ENCODE measurements around the gene USB1. TPM values are rescaled to one million over a fixed set of nuclear protein-coding genes. Genes with fewer than 3 reads are reported as not detected.

USB1 gene
- total and polyA plus RNA-seq, 4 donors, result 8.9 to 40.7 (median 28.3) TPM

- Histone ChIP-seq H3K27me3 (ENCODE audit: control insufficient read depth in 4 of 4, insufficient read depth in 4 of 4, low read length in 3 of 4) (no peaks in the 10 kb centered on the region), H3K4me3 (ENCODE audit: low read depth in 1 of 3, low read length in 3 of 3) (no peak overlapping the region), H3K4me1 (ENCODE audit: control insufficient read depth in 4 of 4, insufficient read depth in 4 of 4, low read length in 3 of 4) (peaks cover 13 to 28% (median 21%) of the 10 kb centered on the region in 4 donors), H3K9ac (ENCODE audit: low read depth in 1 of 2, low read length in 2 of 2) (no peak overlapping the region), H3K36me3 (ENCODE audit: control insufficient read depth in 4 of 4, insufficient read depth in 3 of 4, low read depth in 1 of 4, low read length in 3 of 4) (peaks cover 13 to 42% (median 32%) of the 10 kb centered on the region in 4 donors), H3K9me3 (ENCODE audit: control insufficient read depth in 4 of 4, low read length in 3 of 4) (no peaks in the 10 kb centered on the region), H3K27ac (ENCODE audit: low read depth in 1 of 2, low read length in 2 of 2) (no peak overlapping the region)
- DNase-seq (ENCODE audit: low spot score), result no peak
- TF ChIP-seq RAD21 (IDR thresholded peaks at IDR 0.05) (no peak), FOXA2 (IDR thresholded peaks at IDR 0.05) (no peak)
- WGBS, result 96% methylated on average over 16 of the region's 16 CpGs
Observed at GRCh38 chr16:58037365-58038057, 36.3 kb downstream of the USB1 start.

GRCh38 chr16:58038219-58038641 lies 37.0 kb downstream of the USB1 start:
- H3K36me3 ChIP-seq (ENCODE audit: control insufficient read depth in 4 of 4, insufficient read depth in 3 of 4, low read depth in 1 of 4, low read length in 3 of 4), result peaks cover 14 to 49% (median 33%) of the 10 kb centered on the region in 4 donors
- 96% methylated on average over 20 of the region's 20 CpGs for WGBS
- peaks cover 9 to 23% (median 15%) of the 10 kb centered on the region in 4 donors for H3K4me1 ChIP-seq (ENCODE audit: control insufficient read depth in 4 of 4, insufficient read depth in 4 of 4, low read length in 3 of 4)
- no peak overlapping the region for H3K27ac ChIP-seq (ENCODE audit: low read depth in 1 of 2, low read length in 2 of 2)
- H3K27me3 ChIP-seq (ENCODE audit: control insufficient read depth in 4 of 4, insufficient read depth in 4 of 4, low read length in 3 of 4), result no peaks in the 10 kb centered on the region
- no peak for TF ChIP-seq GABPA (IDR thresholded peaks at IDR 0.05 in 1 of 2, conservative IDR thresholded peaks at IDR 0.05 in 1 of 2)
- H3K9ac ChIP-seq (ENCODE audit: low read depth in 1 of 2, low read length in 2 of 2), result no peak overlapping the region
- no peak for DNase-seq (ENCODE audit: low spot score)
- no peaks in the 10 kb centered on the region for H3K9me3 ChIP-seq (ENCODE audit: control insufficient read depth in 4 of 4, low read length in 3 of 4)
- no peak overlapping the region for H3K4me3 ChIP-seq (ENCODE audit: low read depth in 1 of 3, low read length in 3 of 3)

- Histone ChIP-seq H3K27me3 (ENCODE audit: control insufficient read depth in 4 of 4, insufficient read depth in 4 of 4, low read length in 3 of 4) (no peaks in the 10 kb centered on the region), H3K27ac (ENCODE audit: low read depth in 1 of 2, low read length in 2 of 2) (no peak overlapping the region), H3K4me3 (ENCODE audit: low read depth in 1 of 3, low read length in 3 of 3) (no peak overlapping the region), H3K36me3 (ENCODE audit: control insufficient read depth in 4 of 4, insufficient read depth in 3 of 4, low read depth in 1 of 4, low read length in 3 of 4) (peaks cover 15 to 62% (median 38%) of the 10 kb centered on the region in 4 donors), H3K9me3 (ENCODE audit: control insufficient read depth in 4 of 4, low read length in 3 of 4) (no peaks in the 10 kb centered on the region), H3K4me1 (ENCODE audit: control insufficient read depth in 4 of 4, insufficient read depth in 4 of 4, low read length in 3 of 4) (peaks cover 0 to 15% (median 8%) of the 10 kb centered on the region in 4 donors), H3K9ac (ENCODE audit: low read depth in 1 of 2, low read length in 2 of 2) (no peak overlapping the region)
- no peak for DNase-seq (ENCODE audit: low spot score)
- TF ChIP-seq, protein P1, sequence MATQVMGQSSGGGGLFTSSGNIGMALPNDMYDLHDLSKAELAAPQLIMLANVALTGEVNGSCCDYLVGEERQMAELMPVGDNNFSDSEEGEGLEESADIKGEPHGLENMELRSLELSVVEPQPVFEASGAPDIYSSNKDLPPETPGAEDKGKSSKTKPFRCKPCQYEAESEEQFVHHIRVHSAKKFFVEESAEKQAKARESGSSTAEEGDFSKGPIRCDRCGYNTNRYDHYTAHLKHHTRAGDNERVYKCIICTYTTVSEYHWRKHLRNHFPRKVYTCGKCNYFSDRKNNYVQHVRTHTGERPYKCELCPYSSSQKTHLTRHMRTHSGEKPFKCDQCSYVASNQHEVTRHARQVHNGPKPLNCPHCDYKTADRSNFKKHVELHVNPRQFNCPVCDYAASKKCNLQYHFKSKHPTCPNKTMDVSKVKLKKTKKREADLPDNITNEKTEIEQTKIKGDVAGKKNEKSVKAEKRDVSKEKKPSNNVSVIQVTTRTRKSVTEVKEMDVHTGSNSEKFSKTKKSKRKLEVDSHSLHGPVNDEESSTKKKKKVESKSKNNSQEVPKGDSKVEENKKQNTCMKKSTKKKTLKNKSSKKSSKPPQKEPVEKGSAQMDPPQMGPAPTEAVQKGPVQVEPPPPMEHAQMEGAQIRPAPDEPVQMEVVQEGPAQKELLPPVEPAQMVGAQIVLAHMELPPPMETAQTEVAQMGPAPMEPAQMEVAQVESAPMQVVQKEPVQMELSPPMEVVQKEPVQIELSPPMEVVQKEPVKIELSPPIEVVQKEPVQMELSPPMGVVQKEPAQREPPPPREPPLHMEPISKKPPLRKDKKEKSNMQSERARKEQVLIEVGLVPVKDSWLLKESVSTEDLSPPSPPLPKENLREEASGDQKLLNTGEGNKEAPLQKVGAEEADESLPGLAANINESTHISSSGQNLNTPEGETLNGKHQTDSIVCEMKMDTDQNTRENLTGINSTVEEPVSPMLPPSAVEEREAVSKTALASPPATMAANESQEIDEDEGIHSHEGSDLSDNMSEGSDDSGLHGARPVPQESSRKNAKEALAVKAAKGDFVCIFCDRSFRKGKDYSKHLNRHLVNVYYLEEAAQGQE (IDR thresholded peaks at IDR 0.05), result no peak
- TF ChIP-seq CTCF (IDR thresholded peaks at IDR 0.05; ENCODE audit: low read depth, low read length, missing input control) (no peak), GABPA (IDR thresholded peaks at IDR 0.05 in 1 of 2, conservative IDR thresholded peaks at IDR 0.05 in 1 of 2) (no peak), SP1 (IDR thresholded peaks at IDR 0.05) (no peak), RAD21 (IDR thresholded peaks at IDR 0.05) (no peak), FOXA1 (IDR thresholded peaks at IDR 0.05) (no peak), HNF4G (IDR thresholded peaks at IDR 0.05) (no peak), HNF4A (conservative IDR thresholded peaks at IDR 0.05) (no peak), NR2F2 (IDR thresholded peaks at IDR 0.05) (no peak), EGR1 (IDR thresholded peaks at IDR 0.05; ENCODE audit: low read depth in 2 of 2) (no peak), JUND (IDR thresholded peaks at IDR 0.05) (no peak), RXRA (IDR thresholded peaks at IDR 0.05) (no peak), YY1 (IDR thresholded peaks at IDR 0.05) (no peak), TAF1 (conservative IDR thresholded peaks at IDR 0.05) (no peak), MAX (IDR thresholded peaks at IDR 0.05) (no peak), ZBTB33 (IDR thresholded peaks at IDR 0.05) (no peak)
- WGBS, result 94% methylated on average over 26 of the region's 26 CpGs
Observed at GRCh38 chr16:58039829-58040495, 38.8 kb downstream of the USB1 start.

All from liver (tissue), 9 donors.